ENCODE measurements around the gene USP28.
A peak's percentile ranks its signal among the peaks of the same experiment; 100 is the strongest.

The USP28 gene

DNA sequence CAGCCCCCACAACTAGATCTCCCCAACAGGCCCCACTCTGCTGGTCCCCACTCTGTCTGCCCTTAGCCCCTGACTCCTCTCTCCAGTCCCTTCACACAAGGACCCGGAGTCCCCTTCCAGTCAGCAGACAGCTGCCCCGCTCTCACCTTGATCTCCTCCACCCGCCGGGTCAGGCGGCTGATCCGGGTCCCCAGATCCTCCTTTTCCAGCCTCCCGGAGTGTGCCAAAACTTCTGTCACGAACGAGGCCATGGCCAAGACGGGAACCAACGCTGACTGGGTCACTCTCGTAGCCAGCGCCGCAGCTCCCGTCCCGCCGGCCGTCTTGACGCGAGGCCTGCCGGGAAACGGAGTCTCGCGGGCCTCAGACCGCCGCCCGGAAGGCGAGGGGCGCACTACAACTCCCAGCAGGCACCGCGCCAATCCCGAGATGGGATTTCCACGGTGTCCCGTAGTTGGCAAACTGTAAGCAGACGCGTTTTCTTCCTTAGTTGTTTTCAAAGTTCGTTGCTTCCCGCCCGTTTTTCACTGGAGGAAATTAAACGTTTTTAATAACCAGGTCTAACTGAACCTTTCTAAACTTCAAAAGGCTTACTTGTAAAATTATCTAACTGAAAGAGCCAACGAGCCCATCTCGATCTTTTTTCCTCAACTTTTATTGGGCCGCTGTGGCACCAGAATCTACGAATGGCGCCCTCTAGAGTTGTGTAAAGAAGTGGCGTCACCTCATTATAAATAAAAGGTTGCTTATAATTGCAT lies 101.8 kb downstream of the USP28 start, which contains the start of gene ZW10 (continued):
- TF ChIP-seq, protein P1, sequence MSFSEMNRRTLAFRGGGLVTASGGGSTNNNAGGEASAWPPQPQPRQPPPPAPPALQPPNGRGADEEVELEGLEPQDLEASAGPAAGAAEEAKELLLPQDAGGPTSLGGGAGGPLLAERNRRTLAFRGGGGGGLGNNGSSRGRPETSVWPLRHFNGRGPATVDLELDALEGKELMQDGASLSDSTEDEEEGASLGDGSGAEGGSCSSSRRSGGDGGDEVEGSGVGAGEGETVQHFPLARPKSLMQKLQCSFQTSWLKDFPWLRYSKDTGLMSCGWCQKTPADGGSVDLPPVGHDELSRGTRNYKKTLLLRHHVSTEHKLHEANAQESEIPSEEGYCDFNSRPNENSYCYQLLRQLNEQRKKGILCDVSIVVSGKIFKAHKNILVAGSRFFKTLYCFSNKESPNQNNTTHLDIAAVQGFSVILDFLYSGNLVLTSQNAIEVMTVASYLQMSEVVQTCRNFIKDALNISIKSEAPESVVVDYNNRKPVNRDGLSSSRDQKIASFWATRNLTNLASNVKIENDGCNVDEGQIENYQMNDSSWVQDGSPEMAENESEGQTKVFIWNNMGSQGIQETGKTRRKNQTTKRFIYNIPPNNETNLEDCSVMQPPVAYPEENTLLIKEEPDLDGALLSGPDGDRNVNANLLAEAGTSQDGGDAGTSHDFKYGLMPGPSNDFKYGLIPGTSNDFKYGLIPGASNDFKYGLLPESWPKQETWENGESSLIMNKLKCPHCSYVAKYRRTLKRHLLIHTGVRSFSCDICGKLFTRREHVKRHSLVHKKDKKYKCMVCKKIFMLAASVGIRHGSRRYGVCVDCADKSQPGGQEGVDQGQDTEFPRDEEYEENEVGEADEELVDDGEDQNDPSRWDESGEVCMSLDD (tag by site-specific recombination; IDR thresholded peaks at IDR 0.05) = 0 out of 2 replicates have a peak, but pooled peaks have one; percentile 29
- TF ChIP-seq, protein P2, sequence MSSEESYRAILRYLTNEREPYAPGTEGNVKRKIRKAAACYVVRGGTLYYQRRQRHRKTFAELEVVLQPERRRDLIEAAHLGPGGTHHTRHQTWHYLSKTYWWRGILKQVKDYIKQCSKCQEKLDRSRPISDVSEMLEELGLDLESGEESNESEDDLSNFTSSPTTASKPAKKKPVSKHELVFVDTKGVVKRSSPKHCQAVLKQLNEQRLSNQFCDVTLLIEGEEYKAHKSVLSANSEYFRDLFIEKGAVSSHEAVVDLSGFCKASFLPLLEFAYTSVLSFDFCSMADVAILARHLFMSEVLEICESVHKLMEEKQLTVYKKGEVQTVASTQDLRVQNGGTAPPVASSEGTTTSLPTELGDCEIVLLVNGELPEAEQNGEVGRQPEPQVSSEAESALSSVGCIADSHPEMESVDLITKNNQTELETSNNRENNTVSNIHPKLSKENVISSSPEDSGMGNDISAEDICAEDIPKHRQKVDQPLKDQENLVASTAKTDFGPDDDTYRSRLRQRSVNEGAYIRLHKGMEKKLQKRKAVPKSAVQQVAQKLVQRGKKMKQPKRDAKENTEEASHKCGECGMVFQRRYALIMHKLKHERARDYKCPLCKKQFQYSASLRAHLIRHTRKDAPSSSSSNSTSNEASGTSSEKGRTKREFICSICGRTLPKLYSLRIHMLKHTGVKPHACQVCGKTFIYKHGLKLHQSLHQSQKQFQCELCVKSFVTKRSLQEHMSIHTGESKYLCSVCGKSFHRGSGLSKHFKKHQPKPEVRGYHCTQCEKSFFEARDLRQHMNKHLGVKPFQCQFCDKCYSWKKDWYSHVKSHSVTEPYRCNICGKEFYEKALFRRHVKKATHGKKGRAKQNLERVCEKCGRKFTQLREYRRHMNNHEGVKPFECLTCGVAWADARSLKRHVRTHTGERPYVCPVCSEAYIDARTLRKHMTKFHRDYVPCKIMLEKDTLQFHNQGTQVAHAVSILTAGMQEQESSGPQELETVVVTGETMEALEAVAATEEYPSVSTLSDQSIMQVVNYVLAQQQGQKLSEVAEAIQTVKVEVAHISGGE (tag by site-specific recombination; conservative IDR thresholded peaks at IDR 0.05; ENCODE audit: low read depth) = no peak
- TF ChIP-seq ZNF654 (tag by site-specific recombination; IDR thresholded peaks at IDR 0.05; ENCODE audit: low read depth) = peak; percentile 38; the same call in 1 of the 2 replicates
- TF ChIP-seq ZNF404 (tag by site-specific recombination; IDR thresholded peaks at IDR 0.05) = no peak
- peak; percentile 91 for TF ChIP-seq REPIN1 (tag by site-specific recombination; IDR thresholded peaks at IDR 0.05; ENCODE audit: low read depth)
- TF ChIP-seq, protein P3, sequence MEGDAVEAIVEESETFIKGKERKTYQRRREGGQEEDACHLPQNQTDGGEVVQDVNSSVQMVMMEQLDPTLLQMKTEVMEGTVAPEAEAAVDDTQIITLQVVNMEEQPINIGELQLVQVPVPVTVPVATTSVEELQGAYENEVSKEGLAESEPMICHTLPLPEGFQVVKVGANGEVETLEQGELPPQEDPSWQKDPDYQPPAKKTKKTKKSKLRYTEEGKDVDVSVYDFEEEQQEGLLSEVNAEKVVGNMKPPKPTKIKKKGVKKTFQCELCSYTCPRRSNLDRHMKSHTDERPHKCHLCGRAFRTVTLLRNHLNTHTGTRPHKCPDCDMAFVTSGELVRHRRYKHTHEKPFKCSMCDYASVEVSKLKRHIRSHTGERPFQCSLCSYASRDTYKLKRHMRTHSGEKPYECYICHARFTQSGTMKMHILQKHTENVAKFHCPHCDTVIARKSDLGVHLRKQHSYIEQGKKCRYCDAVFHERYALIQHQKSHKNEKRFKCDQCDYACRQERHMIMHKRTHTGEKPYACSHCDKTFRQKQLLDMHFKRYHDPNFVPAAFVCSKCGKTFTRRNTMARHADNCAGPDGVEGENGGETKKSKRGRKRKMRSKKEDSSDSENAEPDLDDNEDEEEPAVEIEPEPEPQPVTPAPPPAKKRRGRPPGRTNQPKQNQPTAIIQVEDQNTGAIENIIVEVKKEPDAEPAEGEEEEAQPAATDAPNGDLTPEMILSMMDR (tag by site-specific recombination; IDR thresholded peaks at IDR 0.05) = peak; percentile 47
- no peak for TF ChIP-seq MYNN (tag by site-specific recombination; IDR thresholded peaks at IDR 0.05; ENCODE audit: borderline replicate concordance)
- TF ChIP-seq ZNF121 (tag by site-specific recombination; IDR thresholded peaks at IDR 0.05) = no peak
- TF ChIP-seq, protein P4, sequence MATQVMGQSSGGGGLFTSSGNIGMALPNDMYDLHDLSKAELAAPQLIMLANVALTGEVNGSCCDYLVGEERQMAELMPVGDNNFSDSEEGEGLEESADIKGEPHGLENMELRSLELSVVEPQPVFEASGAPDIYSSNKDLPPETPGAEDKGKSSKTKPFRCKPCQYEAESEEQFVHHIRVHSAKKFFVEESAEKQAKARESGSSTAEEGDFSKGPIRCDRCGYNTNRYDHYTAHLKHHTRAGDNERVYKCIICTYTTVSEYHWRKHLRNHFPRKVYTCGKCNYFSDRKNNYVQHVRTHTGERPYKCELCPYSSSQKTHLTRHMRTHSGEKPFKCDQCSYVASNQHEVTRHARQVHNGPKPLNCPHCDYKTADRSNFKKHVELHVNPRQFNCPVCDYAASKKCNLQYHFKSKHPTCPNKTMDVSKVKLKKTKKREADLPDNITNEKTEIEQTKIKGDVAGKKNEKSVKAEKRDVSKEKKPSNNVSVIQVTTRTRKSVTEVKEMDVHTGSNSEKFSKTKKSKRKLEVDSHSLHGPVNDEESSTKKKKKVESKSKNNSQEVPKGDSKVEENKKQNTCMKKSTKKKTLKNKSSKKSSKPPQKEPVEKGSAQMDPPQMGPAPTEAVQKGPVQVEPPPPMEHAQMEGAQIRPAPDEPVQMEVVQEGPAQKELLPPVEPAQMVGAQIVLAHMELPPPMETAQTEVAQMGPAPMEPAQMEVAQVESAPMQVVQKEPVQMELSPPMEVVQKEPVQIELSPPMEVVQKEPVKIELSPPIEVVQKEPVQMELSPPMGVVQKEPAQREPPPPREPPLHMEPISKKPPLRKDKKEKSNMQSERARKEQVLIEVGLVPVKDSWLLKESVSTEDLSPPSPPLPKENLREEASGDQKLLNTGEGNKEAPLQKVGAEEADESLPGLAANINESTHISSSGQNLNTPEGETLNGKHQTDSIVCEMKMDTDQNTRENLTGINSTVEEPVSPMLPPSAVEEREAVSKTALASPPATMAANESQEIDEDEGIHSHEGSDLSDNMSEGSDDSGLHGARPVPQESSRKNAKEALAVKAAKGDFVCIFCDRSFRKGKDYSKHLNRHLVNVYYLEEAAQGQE (tag by site-specific recombination; IDR thresholded peaks at IDR 0.05) = peak; percentile 20
- no peak for TF ChIP-seq ZNF701 (tag by site-specific recombination; IDR thresholded peaks at IDR 0.05)
- TF ChIP-seq ZNF132 (tag by site-specific recombination; IDR thresholded peaks at IDR 0.05; ENCODE audit: borderline replicate concordance) = no peak
- TF ChIP-seq ZBTB8A (tag by site-specific recombination; IDR thresholded peaks at IDR 0.05) = 0 out of 2 replicates have a peak, but pooled peaks have one; percentile 34
- 0 out of 2 replicates have a peak, but pooled peaks have one; percentile 40 for TF ChIP-seq OVOL3 (tag by site-specific recombination; IDR thresholded peaks at IDR 0.05)
- TF ChIP-seq ZNF184 (tag by site-specific recombination; IDR thresholded peaks at IDR 0.05) = peak; percentile 46; the same call in 1 of the 2 replicates
- TF ChIP-seq, protein P5, sequence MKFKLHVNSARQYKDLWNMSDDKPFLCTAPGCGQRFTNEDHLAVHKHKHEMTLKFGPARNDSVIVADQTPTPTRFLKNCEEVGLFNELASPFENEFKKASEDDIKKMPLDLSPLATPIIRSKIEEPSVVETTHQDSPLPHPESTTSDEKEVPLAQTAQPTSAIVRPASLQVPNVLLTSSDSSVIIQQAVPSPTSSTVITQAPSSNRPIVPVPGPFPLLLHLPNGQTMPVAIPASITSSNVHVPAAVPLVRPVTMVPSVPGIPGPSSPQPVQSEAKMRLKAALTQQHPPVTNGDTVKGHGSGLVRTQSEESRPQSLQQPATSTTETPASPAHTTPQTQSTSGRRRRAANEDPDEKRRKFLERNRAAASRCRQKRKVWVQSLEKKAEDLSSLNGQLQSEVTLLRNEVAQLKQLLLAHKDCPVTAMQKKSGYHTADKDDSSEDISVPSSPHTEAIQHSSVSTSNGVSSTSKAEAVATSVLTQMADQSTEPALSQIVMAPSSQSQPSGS (tag by site-specific recombination; IDR thresholded peaks at IDR 0.05; ENCODE audit: low read depth) = peak; percentile 71; the same call in 1 of the 2 replicates
- TF ChIP-seq, protein P6, sequence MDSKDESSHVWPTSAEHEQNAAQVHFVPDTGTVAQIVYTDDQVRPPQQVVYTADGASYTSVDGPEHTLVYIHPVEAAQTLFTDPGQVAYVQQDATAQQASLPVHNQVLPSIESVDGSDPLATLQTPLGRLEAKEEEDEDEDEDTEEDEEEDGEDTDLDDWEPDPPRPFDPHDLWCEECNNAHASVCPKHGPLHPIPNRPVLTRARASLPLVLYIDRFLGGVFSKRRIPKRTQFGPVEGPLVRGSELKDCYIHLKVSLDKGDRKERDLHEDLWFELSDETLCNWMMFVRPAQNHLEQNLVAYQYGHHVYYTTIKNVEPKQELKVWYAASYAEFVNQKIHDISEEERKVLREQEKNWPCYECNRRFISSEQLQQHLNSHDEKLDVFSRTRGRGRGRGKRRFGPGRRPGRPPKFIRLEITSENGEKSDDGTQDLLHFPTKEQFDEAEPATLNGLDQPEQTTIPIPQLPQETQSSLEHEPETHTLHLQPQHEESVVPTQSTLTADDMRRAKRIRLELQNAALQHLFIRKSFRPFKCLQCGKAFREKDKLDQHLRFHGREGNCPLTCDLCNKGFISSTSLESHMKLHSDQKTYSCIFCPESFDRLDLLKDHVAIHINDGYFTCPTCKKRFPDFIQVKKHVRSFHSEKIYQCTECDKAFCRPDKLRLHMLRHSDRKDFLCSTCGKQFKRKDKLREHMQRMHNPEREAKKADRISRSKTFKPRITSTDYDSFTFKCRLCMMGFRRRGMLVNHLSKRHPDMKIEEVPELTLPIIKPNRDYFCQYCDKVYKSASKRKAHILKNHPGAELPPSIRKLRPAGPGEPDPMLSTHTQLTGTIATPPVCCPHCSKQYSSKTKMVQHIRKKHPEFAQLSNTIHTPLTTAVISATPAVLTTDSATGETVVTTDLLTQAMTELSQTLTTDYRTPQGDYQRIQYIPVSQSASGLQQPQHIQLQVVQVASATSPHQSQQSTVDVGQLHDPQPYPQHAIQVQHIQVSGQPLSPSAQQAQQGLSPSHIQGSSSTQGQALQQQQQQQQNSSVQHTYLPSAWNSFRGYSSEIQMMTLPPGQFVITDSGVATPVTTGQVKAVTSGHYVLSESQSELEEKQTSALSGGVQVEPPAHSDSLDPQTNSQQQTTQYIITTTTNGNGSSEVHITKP (tag by site-specific recombination; IDR thresholded peaks at IDR 0.05) = 0 out of 2 replicates have a peak, but pooled peaks have one; percentile 9
- peak; percentile 79 for TF ChIP-seq ZNF660 (tag by site-specific recombination; IDR thresholded peaks at IDR 0.05)
- TF ChIP-seq KLF16 (tag by site-specific recombination; IDR thresholded peaks at IDR 0.05) = 0 out of 2 replicates have a peak, but pooled peaks have one; percentile 5
- no peak for TF ChIP-seq RBAK (tag by site-specific recombination; IDR thresholded peaks at IDR 0.05)
- TF ChIP-seq ZBTB48 (tag by site-specific recombination; IDR thresholded peaks at IDR 0.05) = peak; percentile 93; the same call in 1 of the 2 replicates
- peak; percentile 94 for TF ChIP-seq ZNF335 (tag by site-specific recombination; conservative IDR thresholded peaks at IDR 0.05)
